ENCODE results near the gene MBOAT7.

GRCh38 chr19:54148158-54148557, 41.2 kb downstream of the MBOAT7 start:
- TF ChIP-seq EZH2 (IDR thresholded peaks at IDR 0.05; ENCODE audit: low read depth, low read length, severe bottlenecking) (no peak), MAX (IDR thresholded peaks at IDR 0.05) (no peak)
